ENCODE results near the gene ZNF622. TPM values are rescaled to one million over a fixed set of nuclear protein-coding genes. Genes with fewer than 3 reads are reported as not detected.

ZNF622 gene
- total RNA-seq, 1 donor from 2014 or later: 75.5 TPM

DNA sequence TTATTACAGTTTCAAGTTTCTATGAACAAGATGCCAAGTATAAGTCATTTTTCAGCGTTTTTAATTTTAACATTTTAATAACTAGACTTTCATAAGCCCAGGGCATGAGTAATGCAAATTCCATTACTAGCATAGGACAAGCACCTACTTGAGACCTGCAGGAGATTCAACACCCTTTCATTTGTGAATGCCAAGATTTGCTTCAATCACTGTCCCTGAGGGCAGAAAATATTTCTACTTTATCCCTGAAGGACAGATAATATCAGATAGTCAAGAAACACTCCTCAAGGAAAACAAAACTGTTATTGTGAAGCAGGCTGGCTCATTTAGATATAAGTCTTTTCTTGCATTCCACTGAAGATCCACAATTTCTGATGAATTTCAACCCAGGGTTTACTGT lies 27.7 kb upstream of the ZNF622 start:
- DNase-seq (ENCODE audit: low spot score in 2 of 2): no peak
- Histone ChIP-seq H3K27ac (no peak overlapping the region), H3K9me3 (peaks cover 0 to 10% of the 10 kb centered on the region in 2 donors), H3K4me1 (no peaks in the 10 kb centered on the region), H3K4me3 (no peak overlapping the region), H3K36me3 (no peaks in the 10 kb centered on the region), H3K27me3 (no peaks in the 10 kb centered on the region)
- no peak for TF ChIP-seq CTCF (IDR thresholded peaks at IDR 0.05)
- intact Hi-C loops (cut with DNase I): no loop called here

- Histone ChIP-seq H3K27me3 (no peaks in the 10 kb centered on the region), H3K27ac (no peak overlapping the region), H3K36me3 (no peaks in the 10 kb centered on the region), H3K9me3 (peaks cover 0 to 10% of the 10 kb centered on the region in 2 donors), H3K4me3 (no peak overlapping the region), H3K4me1 (no peaks in the 10 kb centered on the region)
- DNase-seq (ENCODE audit: low spot score in 2 of 2): no peak
- intact Hi-C loops (cut with DNase I): no loop called here
- TF ChIP-seq CTCF (IDR thresholded peaks at IDR 0.05): no peak
Measured at GRCh38 chr5:16492398-16493140, 27.0 kb upstream of the ZNF622 start.

DNA sequence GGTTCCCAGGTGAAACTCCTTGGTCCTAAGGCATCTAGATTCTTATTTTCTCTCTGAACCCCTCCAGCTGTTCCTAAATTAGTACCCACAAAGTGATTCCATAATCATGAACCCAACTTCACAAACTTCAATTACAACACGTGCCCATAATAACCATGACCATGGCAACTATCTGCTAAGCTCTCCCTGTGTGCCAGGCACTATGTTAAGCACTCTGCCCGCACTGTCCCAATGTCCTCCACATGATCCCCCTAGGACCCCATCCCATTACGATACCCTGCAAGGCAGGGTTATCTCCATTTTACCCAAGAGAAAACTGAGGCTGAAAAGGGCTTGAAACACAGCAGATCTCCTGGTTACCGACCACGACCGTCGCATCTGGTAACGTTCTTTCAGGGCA lies 25.3 kb upstream of the ZNF622 start:
- intact Hi-C loops (cut with DNase I): no loop called here
- Histone ChIP-seq H3K4me3 (no peak overlapping the region), H3K9me3 (peaks cover 0 to 10% of the 10 kb centered on the region in 2 donors), H3K27me3 (no peaks in the 10 kb centered on the region), H3K27ac (no peak overlapping the region), H3K4me1 (no peaks in the 10 kb centered on the region), H3K36me3 (no peaks in the 10 kb centered on the region)
- TF ChIP-seq CTCF (IDR thresholded peaks at IDR 0.05): no peak
- no peak for DNase-seq (ENCODE audit: low spot score in 2 of 2)

DNA sequence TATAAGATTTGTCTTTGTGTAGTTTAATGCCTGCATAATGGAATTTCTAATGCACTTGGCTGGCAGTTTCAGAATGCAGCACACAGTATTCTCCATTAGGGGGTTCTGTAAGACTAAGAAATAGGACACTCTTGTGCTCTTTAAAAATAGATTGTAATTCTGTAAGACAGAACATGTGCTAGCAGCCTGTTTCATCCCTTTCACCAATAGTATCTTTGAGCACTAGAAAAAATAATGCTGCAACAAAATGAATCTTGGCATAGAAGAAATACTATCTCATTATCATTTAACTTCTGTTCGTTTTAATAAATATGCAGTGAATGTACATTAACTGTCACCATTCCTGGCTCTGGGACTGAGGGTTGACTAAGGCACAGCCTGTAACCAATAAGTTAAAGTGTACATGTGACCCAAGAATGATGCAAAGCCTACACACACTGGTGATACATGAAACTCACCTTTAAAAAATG lies 23.8 kb upstream of the ZNF622 start:
- TF ChIP-seq CTCF (IDR thresholded peaks at IDR 0.05): peak; percentile 51 to 63 (median 53)
- H3K27ac ChIP-seq: no peak overlapping the region
- intact Hi-C loops (cut with DNase I): loop anchor here (1.0 to 5.0 kb wide), 3 partner anchors 63 to 713 kb away; no protein-coding TSS in a partner anchor
- no peaks in the 10 kb centered on the region for H3K36me3 ChIP-seq
- no peak for DNase-seq (ENCODE audit: low spot score in 2 of 2)
- H3K9me3 ChIP-seq: no peaks in the 10 kb centered on the region
- H3K27me3 ChIP-seq: no peaks in the 10 kb centered on the region
- H3K4me3 ChIP-seq: no peak overlapping the region
- H3K4me1 ChIP-seq: no peaks in the 10 kb centered on the region

DNA sequence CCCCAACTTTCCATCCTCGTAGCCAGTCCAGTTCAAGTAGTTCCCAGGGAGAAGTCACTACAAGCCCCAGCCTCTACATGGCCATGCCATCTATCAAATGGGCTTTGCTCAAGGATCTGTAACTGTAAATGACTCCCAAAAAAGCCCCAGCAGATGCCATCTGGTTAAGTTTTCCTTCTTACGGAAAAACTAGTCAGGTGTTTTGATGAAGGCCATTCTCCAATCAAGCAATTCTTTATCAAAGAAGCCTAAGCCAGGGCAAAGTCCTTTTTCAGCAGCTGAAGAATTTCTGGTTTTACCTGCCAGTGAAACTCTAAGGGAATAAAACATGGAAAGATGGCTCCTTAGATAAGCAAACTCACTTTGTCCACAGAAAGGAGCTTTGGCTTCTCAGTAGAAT lies 21.9 kb upstream of the ZNF622 start:
- TF ChIP-seq CTCF (IDR thresholded peaks at IDR 0.05): no peak
- DNase-seq (ENCODE audit: low spot score in 2 of 2): no peak
- Histone ChIP-seq H3K27me3 (no peaks in the 10 kb centered on the region), H3K27ac (no peak overlapping the region), H3K36me3 (no peaks in the 10 kb centered on the region), H3K9me3 (no peaks in the 10 kb centered on the region), H3K4me1 (no peaks in the 10 kb centered on the region), H3K4me3 (no peak overlapping the region)
- intact Hi-C loops (cut with DNase I): loop anchor here (5.0 kb wide), 2 partner anchors 180 to 715 kb away; no protein-coding TSS in a partner anchor

All from ascending aorta (tissue), 2 donors.